NCI-H128 (cell line): ENCODE data around the gene UNC13B.

Experiments
- DNase-seq: peaks from one replicate; lab custom pipeline; 2025; ENCODE audit not compliant: unreplicated experiment; lab: John Stamatoyannopoulos, UW

Gene UNC13B

DNA sequence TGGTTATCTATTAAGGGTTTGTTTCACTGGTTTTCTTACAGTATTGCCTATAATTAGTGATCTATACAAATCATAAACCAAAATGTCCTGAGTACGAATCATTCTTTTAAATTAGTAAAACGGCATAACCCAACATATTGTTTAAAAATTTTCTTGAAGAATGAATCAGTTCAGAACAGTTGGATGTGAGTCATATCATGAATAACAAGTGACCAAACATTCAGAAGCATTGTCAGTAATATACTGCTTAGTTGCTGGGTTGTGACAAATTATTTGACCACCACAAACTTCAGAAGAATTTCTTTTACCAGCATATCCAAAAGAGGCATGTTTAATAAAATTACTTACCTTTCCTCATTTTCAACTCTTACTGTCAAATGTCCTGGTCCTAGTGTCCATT, 111.2 kb downstream of the UNC13B start:
- DNase-seq = no peak

DNA sequence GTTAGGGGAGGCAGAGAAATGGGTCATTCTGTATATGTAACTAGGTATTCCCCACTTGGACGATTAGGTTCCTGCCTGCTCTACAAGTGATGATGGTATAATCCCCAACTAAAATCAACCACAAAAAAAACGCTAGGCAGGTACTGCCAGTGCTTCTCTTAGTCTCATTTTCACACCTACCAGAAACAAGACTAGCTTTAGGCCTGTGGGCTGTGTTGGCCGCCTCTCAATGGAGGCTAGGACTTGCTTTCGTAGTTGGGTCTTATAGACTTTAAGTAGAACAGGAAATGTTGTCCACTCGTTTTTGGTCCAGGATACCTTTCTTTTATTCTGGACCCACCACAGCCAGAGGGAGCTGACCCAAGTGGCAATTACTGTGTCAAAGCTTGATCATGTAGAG, 111.8 kb downstream of the UNC13B start:
- DNase-seq = no peak

DNA sequence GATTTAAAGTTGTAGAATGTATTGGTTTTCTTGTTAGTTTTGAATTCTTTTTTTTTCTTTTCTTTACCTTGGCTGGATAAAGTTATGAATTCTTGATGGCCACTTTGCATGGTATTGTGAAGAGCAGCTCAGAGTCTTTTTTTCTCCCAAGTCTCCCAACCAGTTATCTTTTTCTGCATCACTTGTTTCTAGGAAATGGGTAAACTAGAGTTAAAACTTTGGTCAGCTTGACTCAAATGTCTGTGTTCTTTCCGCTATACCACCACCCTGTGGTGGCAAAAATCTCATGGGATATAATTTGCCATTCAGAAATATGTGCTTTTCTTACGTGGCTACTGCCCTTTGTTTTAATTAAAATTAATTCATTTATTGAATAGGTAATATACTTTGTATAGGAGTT, 113.2 kb downstream of the UNC13B start:
- DNase-seq = no peak

DNA sequence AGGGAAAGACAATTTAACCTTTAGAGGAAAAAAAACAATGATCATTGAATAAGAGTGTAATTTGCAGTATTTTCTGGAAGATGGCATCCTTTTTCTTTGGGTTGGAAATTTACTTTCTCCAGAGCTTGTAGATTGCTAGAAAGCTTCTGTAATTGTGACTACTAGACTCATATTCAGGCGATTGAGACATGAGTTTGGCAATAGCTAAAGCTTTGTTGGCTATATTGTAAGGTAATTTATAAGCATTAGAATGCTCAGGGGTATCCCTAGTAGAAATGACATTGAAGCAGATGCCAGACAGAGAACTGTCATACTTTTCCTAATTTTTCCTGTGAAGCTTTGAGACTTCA, 115.3 kb downstream of the UNC13B start:
- DNase-seq = no peak

DNA sequence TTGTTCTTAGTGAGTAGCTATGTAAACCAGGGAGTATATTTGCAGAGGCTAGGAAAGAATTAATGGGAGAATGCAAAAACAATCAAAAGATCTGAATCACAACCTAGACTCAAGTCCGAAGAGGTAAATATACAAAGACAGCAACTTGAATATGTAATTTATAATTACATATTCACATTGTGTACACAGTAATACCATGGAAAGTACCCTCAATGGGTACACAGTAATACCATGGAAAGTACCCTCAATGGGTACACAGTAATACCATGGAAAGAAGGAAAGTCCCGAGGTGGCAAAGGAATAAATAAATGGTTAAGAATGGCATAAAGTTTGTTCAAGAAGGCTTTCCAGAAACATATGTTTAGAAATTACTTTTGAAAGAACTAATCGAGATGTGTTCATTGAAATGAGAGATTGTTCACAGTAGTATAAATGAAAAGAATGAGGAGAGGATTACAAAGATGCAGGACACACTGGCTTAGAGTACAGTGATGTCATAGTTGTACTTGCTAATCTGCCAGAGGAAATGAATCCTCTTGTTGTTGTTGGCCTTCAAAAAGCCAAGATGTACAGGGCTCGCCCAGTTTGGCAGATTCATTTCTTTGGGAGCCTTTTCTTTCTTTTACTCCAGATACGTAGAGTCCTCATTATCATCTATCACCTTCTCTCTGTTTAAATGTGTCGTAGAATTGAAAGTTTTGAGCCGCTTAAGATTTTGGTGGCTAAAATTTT, 116.0 kb downstream of the UNC13B start:
- DNase-seq = no peak

DNA sequence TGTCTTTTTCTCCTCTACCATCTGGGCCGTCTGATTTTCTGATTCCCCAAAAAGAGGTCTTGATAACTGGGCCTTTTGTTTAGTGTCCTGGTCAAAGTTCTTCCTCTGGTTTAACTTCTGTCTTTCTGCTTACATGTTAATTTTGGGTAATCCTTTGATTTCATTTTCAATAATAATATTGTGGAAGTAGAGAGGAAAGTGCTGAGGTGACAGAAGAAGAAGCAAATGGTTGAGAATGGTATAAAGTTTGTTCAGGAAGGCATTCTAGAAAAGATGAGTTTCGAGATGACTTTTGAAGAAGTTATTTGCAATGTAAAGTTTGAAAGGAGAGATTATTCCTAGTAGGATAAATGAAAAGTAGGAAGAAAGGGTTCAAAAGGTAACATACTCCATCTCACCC, 118.1 kb downstream of the UNC13B start:
- DNase-seq = no peak

DNA sequence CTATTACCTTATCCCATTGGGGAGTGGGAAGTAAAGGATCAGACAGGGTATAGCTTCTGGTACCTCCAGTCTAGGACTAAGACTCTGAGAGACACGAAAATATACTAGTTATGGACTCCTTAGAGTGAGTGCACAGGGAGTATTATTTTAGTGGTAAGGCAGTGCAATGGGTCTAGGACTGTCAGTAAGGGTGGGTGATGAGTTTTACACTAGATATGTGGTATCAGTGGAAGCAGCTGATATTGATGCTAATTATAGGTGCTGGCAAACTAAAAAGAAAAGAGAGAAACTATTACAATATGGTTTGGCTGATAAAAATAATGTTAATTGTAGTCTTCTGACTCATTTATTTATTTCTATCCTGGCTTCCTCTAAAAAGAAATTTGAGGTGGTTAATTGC, 118.6 kb downstream of the UNC13B start:
- no peak for DNase-seq

DNA sequence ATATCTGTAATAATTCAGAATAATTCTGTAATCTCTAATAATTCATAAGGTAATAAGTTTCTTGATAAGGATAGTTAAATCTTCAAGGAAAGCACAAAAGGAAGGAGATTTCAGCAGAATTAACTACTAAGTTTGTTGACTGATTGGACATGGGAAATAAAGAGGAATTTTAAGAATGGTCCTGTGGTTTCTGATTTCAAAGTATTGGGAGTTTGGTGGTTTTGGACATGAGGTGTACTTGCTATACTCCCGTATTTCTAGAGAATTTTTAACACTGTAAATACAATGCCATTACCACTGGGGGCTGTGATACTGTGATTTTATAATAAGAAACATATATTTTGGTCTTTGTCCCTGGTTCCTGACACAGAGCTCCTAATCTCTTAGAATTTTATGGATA, 123.9 kb downstream of the UNC13B start:
- no peak for DNase-seq

DNA sequence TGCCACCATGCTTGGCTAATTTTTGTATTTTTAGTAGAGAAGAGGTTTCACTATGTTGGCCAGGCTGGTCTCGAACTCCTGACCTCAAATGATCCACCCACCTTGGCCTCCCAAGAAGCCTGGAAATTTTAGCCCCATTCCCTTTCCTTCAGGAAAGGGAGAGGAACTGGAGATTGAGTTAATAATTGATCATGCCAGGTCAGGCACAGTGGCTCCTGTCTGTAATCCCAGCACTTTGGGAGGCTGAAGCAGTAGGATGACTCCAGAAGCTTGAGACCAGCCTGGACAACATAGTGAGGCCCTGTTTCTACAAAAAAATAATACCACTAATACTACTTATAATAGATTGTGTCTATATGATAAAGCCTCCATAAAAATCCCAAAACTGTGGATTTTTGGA, 124.6 kb downstream of the UNC13B start:
- no peak for DNase-seq

DNA sequence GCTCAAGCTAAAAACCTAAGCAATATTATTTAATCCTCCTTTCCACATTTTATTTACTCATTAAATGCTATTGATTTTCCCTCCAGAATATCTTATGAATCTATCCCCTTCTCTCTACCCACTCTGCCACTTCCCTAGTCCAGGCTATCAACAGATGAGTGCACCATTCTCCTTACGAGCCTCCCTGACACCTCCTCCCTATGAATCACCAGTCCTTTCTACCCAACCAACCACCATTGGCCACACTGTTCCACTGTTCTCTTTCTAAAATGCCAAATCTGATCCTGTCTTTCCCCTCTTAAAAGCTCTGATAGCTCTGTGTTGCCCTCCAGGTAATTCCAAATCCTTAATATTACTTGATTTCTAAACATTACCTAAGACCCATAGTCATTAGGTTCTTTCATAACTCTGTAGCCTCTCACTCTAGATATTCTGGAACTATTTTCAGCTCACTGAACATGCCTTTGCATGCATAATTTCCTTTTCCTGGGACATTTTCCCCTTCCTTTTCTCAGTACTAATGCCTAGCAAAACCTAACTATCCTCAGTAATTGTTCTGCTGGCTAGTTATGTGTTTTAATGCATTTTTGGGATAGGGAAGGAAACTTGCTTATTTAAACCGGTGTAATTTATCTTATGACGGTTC, 126.3 kb downstream of the UNC13B start:
- no peak for DNase-seq

DNA sequence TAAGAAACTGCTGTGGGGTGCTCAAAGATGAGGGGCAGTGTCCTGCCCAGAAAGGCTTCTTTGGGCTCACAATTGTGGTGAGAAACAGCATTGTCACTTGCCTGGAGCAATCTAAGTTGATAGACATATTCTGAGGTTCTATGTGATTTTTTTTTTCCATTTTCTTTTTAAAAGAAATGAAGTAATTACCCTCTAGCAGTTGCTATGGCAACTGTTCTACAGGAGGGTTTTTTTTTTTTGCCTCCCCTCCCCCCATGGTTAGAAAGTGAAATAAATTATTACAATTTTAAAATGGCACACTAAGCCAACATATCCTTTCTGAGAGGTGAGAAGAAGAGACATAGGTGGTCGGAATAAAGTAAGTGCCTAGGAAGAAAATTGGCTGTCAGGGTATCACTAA, 127.0 kb downstream of the UNC13B start:
- DNase-seq = no peak

DNA sequence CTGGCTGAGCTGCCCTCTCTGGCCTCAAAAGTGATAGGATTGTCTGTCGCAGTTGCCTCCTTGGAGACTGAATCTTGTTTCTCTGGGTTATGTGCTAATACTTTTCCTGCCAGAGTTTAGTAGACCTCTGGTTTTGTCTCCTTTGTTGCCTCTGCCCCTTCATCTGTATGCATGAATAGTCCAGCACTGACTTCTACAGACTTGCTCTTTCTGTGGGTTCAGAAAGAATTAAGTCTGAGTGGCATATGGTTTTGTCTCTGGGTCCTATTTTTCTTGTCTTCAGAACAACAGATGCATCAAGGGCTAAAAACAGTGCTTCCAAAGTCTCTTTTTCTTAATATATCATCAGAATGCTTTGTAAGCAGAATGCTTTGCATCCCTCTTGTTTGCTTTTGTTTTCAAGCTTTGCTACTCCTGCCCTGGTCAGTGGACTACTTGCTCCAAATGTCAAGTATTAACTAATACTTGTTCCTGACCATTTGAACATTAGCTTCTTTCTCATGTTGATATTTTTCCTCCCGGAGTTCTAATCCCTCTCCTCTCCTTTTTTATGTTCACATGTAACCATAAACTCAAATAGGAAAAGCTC, 131.7 kb downstream of the UNC13B start:
- DNase-seq = no peak

DNA sequence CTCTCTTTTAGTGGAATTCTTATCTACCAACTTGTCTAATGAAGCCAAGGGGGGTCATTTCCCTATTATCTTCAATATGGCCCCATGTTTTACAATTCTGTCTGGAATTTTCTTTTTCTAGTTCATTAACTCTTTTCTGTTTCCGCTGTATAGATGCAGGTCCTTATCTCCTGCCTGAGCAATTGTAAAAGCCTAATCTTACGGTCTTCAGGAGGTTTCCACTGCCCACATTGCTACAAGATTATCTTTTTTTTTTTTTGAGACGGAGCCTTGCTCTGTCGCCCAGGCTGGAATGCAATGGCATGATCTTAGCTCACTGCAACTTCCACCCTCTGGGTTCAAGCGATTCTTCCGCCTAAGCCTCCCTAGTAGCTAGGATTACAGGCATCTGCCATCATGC, 132.3 kb downstream of the UNC13B start:
- no peak for DNase-seq

DNA sequence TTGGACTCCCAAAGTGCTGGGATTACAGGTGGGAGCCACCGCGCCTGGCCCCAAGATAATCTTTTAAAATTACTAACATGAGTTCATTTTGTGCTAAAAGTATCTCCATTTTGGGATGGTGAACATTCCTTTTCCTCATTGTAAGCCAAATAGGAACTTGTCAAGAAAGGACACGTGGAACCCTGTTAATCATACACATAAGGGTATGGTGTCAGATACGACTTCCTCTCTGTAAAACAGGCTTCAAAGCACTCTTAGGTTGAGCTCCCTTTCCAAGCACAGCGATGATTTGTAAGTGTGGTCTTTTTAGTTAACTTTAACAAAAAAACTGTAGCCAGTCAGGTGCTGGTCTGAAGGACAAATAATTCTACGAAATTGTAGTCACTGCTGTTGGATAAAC, 132.7 kb downstream of the UNC13B start:
- no peak for DNase-seq

DNA sequence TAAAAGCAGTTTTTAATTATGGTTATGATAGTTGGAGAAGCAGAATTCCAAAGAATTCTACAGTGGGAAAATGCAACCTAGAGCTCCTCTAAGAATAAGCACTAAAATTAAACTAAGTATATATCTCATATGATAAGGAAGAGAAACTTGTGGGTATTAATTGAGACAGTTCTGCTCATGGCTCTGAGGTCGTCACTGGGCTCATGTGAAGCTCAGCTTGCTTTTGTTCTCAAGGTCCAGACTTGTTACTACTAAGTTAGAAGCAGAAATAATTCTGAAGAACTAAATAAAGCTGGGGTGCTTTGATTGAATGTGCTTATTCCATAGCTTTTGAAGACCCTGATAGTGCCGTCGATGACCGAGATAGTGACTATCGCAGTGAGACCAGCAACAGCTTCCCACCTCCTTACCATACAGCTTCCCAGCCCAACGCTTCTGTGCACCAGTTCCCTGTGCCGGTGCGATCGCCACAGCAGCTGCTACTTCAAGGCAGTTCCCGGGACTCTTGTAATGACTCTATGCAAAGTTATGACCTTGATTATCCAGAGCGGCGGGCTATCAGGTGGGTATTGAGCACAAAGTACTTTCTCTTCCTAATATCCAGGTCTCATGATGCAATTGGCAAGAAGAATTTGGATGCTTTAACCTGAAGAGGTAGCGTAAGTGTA, 133.7 kb downstream of the UNC13B start:
- DNase-seq = no peak

DNA sequence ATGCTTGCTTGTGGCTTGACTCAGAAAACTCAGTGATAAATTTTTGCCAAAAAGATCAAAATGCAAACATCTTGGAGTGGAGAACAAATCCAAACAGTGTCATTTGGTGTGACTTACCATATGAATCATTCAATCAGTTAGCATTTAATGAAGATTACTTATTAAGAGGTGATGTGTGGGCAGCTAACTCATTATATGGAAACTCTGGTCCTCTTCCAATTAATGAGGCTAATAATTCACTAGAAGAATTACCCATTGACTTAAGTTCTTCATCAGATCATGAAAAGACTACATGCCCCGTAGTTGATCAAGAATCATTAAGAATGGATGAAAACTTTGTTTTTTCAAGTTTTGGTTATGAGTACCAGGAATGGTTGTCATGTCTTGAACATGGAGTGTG, 141.8 kb downstream of the UNC13B start:
- no peak for DNase-seq

DNA sequence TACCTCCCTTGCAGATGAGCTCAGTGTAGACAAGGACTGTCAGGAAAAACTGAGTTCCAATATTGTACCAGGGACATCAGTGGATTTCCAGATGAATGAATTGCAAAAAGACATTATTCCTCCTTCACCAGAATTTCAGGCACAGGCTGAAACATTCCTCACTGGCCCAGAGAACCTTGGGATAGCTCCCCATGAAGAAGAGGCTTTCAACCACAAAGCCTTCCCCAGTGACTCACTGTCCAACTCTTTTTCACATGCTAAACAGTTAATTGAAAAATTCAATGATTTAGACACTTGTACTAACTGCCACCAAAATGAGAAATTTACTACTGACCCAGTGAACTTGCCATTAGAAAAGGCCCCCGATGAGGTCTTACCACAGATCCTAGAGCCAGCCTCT, 144.5 kb downstream of the UNC13B start:
- DNase-seq = no peak

DNA sequence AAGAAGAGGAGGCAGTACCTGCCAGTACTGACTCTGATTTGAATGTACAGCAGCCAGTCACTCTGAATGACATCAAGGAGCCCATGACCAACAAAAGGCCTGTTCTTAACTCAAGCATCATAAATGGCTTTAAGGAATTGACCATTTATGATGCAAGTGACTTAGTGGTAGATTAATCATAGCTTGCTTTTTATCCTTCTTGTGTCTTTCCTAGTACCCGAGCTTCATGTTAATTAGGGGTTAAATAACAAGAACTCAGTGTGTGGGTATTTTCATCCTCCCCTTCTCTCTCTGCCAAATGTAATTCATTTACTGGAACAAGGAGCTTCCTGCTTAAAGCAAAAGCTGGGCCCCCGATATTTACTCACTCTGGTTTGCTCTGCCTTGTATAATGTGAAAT, 146.5 kb downstream of the UNC13B start:
- no peak for DNase-seq

DNA sequence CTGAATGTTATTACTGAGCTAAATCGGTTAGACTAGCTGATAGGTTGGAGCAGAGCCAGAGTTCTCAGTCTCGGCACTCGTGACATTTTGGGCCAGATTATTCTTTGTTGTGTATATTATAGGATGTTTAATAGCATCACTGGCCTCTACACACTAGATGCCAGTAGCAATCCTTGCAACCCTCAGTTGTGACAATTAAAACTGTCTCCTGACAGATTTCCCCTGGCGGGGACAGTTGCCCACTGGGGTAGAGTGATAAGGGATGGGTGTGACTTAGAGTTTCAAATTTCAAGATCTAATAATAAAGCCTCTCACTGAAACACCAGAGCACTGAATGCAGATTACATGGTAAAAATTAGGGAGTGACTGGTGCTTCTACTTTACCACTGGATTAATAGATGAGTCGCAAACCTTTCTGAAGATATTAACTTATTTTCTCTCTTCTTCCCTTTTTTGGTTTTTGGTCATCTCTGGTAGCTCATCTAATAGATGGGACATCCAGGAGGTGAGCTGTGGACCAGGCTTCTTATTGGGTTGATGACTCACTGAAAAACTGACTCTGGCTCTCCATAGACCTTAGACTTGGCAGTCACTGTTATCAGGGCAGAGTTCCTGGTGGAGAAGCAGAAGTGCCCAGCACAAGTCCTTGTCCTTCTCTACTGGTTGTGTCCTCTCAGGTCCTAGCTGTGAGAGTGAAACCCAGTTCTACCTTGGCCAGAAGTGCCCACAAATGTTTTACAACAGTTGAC, 150.3 kb downstream of the UNC13B start:
- DNase-seq = no peak

DNA sequence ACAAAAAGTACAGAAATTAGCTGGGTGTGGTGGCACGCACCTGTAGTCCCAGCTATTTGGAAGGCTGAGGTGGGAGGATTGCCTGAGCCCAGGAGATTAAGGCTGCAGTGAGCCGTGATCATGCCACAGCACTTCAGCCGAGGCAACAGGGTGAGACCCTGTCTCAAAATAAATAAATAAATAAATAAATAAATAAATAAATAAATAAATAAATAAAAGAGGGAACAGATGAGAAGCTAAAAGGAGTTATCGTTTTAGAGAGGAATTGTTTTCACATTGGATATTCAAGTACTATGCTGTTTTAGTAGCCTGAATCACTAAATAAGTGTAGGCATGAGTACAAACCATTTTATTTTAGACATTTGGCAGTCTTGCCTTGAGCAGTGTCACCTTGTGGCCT, 151.7 kb downstream of the UNC13B start:
- no peak for DNase-seq

DNA sequence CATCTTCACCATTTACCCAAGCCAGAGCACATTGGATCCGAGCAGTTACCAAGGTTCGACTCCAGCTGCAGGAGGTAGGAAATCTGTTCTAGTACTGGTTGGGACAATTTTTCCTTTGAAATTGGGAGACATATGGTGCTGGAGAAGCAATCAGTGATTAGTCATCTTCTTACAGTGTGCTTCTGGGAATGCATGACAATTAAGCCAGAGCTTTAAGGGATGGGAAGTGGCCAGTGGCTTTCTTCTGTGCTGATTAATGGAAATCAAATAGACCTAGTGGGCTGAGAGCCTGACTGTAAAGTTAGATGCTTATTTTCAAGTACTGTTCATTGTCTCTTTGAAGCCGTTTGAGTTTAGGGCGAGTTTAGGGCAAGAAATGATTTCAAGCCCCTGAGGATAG, 152.1 kb downstream of the UNC13B start:
- no peak for DNase-seq

DNA sequence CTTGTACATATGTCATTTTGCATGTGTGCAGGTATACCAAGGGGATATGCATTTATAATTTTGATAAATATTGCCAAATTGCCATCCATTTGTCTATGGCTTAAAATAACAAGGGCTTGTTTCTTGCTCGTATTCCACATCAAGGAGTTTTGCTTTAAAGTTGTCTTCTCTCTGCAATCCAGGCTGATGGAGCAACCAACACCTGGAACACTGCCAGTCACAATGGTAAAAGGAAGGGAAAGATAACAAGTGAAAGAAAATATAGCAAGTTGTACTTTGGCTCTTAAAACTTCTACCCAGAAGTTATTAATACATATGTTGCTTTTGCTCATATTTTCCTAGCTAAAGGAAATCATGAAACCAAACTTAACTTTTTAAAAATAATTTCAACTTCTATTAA, 156.9 kb downstream of the UNC13B start:
- no peak for DNase-seq
